Head of caudate nucleus (tissue), 42 donors: ENCODE measurements around the gene CSRP1.
"Not testable (repeated sequence)": the region's sequence is repeated elsewhere in the genome, so short reads cannot be mapped to it uniquely, and the experiment has no call there.

Experiments used
- DNase-seq, 42 donors: peaks; one replicate each; pipeline versions ENCODE4 v3.0.0 to v3.0.0-alpha.2; 2020 to 2021; ENCODE audit warnings: mixed read lengths in 7 of 42
- intact Hi-C: fragments of 100-400 bp; cut with DNase I; formaldehyde crosslinking; loops from one replicate; pipeline ENCODE4 v1.15.0; 2022

Gene CSRP1

DNA sequence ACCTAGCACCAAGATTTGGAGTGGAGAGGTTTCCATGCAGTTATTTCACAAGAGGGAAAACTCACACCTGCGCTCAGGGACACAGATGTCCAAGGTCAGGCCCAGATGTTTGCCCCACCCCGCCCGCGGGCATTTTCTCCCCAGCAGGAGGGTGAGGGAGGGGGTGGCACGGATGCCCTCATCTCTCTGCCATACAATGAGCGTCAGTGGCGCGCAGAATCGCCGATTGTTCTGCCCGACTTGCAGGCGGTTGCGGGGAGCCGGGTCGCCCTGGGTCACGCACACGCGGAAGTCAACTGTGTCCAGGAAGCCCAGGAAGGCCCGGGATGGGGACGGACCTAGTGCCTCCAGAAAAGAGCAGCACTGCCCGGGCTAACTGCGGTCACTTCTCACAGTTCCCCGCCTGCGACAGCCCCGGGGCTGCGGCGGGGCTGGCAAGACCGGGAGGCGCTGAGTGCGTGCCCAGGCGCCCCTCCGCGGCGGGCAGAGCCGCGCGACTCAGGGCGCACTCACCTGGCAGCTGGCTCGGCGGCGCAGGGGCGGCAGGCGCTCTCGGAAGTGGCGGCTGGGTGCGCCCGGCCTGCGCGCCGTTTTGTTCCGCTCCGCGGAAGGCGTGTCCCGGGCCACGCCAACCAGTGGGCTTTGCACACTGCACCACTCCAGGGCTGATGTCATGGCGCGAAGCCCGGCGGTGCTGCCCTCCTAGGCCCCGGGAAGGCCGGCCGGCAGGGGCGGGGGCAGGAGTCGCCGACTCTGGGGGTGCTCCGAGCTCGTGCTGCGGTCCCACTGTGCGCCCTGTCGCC lies at the start of gene CSRP1:
Gene CSRP1, minus strand, starts transcription at position 567 of the 803 bp plus-strand sequence. CDS start 10,820 bp downstream, outside the sequence.
- peak; percentile 84 to 96 (median 92) for DNase-seq
- intact Hi-C loops = no loop called here

- DNase-seq = peak in 1 of 42 donors; percentile 7
- intact Hi-C loops = no loop called here
Measured at GRCh38 chr1:201555593-201555945, 48.6 kb upstream of the CSRP1 start.

DNA sequence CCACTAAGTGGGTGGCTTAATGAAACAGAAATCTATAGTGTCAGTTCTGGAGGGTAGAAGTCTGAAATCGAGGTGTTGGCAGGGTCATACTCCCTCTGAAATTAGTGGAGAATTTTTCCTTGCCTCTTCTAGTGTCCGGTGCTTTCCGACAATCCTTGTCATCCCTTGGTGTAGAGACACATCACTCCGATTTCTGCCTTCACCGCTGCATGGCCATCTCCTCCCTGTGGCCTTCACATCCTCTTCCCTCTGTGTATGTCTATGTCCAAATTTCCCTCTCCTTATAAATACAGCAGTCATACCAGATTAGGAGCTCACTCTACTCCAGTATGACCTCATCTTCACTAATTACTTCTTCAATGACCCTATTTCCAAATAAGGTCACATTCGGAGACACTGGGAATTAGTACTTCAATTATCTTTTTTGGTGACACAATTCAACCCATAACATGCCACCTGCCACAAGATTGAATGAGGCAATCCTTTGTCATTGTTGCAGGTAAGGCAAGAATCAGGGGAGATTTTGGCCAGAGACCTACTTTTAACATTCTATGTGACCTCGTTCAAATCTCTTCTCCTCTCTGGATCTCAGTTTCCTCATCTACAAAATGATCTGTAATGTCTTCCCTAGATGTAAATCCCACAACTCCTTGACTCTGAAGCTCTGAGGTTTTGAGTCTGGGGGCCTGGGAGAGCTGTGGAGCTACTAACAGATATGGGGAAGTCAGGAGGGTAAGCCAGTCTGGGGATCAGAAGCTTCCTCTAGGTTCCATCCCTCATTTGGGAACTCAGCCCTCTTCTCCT lies 48.1 kb upstream of the CSRP1 start:
- peak in 1 of 42 donors; percentile 4 for DNase-seq
- intact Hi-C loops = loop anchor here (5.0 kb wide), 1 partner anchor 237 kb away; no protein-coding TSS in a partner anchor

DNA sequence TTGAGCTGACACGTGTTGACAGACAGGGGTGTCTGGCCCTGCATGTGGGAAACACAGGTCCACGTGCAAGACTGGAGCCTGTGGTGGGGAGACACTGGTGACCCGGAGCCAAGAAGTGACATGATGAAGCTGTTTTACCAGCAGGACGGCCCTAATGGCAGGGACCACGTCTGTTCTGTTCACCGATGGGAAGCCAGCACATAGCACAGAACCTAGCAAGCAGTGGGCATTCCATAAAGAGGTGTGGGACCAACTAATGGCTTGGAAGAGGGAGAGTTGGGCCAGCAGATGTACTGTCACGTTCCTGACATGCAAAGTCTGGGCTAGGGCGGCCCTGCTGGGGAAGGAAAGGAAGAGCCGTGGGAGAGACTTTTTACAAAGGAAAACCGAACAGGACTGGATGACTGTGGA lies 47.3 kb upstream of the CSRP1 start:
- intact Hi-C loops = loop anchor here (5.0 kb wide), 1 partner anchor 238 kb away; no protein-coding TSS in a partner anchor
- DNase-seq = peak in 1 of 42 donors; percentile 36

GRCh38 chr1:201553496-201554189 lies 46.7 kb upstream of the CSRP1 start:
- DNase-seq = peak in 4 of 42 donors; percentile 40 to 61 (median 47)
- intact Hi-C loops = loop anchor here (5.0 kb wide), 1 partner anchor 239 kb away; no protein-coding TSS in a partner anchor

DNA sequence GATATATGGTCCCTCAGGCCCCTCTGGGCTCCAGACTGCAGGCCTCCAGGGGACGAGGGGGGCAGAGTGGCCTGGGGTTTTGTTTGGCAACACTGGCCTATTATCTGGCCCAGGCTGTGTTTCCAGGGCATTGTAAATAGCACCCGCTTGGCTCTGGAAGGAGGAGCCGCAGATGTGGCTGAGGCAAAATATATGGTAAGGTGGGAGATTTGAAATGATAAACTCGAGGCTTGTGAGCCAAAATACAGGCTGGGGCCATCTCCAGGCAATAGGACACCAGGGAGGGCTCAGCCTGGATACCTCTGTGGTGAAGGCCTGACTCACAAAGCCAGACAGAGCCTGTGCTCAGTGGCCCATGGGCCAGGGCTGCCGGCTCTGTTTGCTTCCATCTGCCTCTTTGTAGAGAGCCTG lies 46.0 kb upstream of the CSRP1 start:
- intact Hi-C loops = loop anchor here (5.0 kb wide), 1 partner anchor 239 kb away; no protein-coding TSS in a partner anchor
- DNase-seq = peak in 29 of 42 donors; percentile 17 to 81 (median 56)

- peak; percentile 74 to 97 (median 91) for DNase-seq
- intact Hi-C loops = loop anchor here (5.0 kb wide), 1 partner anchor 240 kb away; no protein-coding TSS in a partner anchor
Measured at GRCh38 chr1:201551877-201552731, 45.2 kb upstream of the CSRP1 start.

DNA sequence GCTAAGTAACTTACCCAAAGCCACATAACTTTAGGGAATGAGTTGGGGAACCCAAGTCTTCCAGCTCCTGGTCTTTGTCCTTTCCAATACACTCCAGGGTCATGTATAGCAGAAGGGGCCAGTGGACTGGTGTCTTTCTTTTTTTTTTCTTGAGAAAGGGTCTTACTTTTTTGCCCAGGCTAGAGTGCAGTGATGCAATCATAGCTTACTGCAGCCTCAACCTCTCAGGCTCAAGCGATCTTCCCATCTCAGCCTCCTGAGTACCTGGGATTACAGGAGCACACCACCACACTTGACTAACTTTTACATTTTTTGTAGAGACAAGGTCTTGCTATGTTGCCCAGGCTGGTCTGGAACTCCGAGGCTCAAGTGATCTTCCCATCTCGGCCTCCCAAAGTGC lies 44.2 kb upstream of the CSRP1 start:
- intact Hi-C loops = loop anchor here (5.0 kb wide), 1 partner anchor 241 kb away; no protein-coding TSS in a partner anchor
- DNase-seq = no peak

DNA sequence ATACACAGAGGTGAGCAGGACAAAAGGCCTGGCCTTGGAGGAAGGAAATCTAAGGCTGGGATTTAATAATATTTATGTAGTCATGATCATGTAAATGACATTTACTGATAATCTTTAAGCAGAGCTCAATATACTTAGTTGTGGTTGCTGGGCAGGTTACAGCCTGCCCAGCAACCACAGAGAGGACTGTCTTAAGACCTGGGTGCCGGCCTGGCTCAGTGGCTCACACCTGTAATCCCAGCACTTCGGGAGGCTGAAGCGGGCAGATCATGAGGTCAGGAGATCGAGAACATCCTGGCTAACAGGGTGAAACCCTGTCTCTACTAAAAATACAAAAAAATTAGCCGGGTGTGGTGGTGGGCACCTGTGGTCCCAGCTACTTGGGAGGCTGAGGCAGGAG lies 42.6 kb upstream of the CSRP1 start:
- intact Hi-C loops = not testable (repeated sequence)
- peak in 1 of 42 donors; percentile 4 for DNase-seq

GRCh38 chr1:201545851-201546492 lies 39.0 kb upstream of the CSRP1 start:
- DNase-seq = peak in 2 of 42 donors; percentile 30 to 55
- intact Hi-C loops = no loop called here

- no peak for DNase-seq
- intact Hi-C loops = no loop called here
Measured at GRCh38 chr1:201544710-201545109, 37.8 kb upstream of the CSRP1 start.

- intact Hi-C loops = no loop called here
- DNase-seq = peak in 2 of 42 donors; percentile 1 to 41
Measured at GRCh38 chr1:201543871-201544642, 37.1 kb upstream of the CSRP1 start.

- no peak for DNase-seq
- intact Hi-C loops = no loop called here
Measured at GRCh38 chr1:201542309-201543035, 35.5 kb upstream of the CSRP1 start.

DNA sequence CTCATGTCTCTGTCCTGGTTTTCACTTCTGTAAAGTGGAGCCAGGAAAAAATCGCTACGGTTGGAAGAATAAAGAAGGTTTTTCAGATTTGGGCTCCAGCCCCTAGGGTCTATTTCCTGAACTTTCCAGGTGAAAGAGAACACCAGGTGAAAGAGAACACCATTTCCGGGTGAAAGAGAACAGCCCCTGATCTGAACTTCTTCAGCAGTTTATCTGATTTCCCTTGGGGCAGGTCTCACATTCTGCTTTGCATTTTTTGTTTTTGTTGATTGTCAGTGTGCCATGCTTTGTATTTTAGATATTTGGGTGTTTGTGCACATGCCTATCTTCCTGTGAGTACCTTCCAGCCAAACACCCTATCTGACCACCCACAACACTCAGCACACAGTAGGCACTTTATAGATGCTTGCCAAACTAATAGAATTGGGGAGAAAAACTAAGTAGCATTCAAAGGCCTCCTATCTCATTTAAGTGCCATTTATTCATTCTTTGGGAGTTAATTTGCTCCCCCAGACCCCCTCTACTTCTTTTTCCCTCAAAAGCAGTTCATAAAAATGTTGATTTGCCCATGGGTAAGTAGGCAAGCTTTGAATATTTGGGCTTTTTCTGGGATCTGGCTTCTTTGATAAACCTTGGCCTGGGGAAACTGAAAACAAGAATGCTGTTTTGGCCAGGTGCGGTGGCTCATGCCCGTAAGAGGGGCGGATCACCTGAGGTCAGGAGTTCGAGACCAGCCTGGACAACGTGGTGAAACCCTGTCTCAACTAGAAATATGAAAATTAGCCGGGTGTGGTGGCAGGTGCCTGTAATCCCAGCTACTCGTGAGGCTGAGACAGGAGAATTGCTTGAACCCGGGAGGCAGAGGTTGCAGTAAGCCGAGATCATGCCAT lies 34.2 kb upstream of the CSRP1 start:
- DNase-seq = no peak
- intact Hi-C loops = no loop called here
